WTC11 (cell line): ENCODE results near the gene NT5DC4.

Source experiments
- CREB1 ChIP-seq: sonication (generic); formaldehyde crosslinking; IDR thresholded peaks from 2 replicates; pipeline ENCODE4 v1.8.0; 2023; ENCODE audit warnings: mild to moderate bottlenecking, missing genetic modification reagents
- MXD4 ChIP-seq: fragments of 250-450 bp; sonication (Bioruptor Pico); IDR thresholded peaks from 2 replicates; pipeline ENCODE4 v1.8.0; 2021; ENCODE audit warnings: mild to moderate bottlenecking, moderate library complexity, borderline replicate concordance
- NR1H2 ChIP-seq: sonication (generic); formaldehyde crosslinking; IDR thresholded peaks from 2 replicates; pipeline ENCODE4 v1.9.0; 2021; ENCODE audit warnings: mild to moderate bottlenecking, moderate library complexity, missing genetic modification reagents
- PRDM15 ChIP-seq: sonication (generic); formaldehyde crosslinking; IDR thresholded peaks from 2 replicates; pipeline ENCODE4 v1.8.0; 2022; ENCODE audit warnings: missing genetic modification reagents
- SP1 ChIP-seq: sonication (generic); formaldehyde crosslinking; conservative IDR thresholded peaks from 2 replicates; pipeline ENCODE4 v1.8.1; 2022; ENCODE audit warnings: missing genetic modification reagents
- ZNF121 ChIP-seq: sonication (generic); formaldehyde crosslinking; IDR thresholded peaks from 2 replicates; pipeline ENCODE4 v1.8.0; 2023; ENCODE audit warnings: missing genetic modification reagents
- TF ChIP-seq, protein P1 (sequence below): sonication (generic); formaldehyde crosslinking; IDR thresholded peaks from 2 replicates; pipeline ENCODE4 v1.8.1; 2023; ENCODE audit warnings: mild to moderate bottlenecking, missing genetic modification reagents, moderate library complexity
- TF ChIP-seq, protein P2 (sequence below): fragments of 200-600 bp; IDR thresholded peaks from 2 replicates; pipeline ENCODE4 v1.8.0; 2022; ENCODE audit warnings: antibody characterized with exemption
- TF ChIP-seq, protein P3 (sequence below): sonication (generic); formaldehyde crosslinking; IDR thresholded peaks from 2 replicates; pipeline ENCODE4 v1.8.1; 2022; ENCODE audit warnings: mild to moderate bottlenecking, missing genetic modification reagents, moderate library complexity, borderline replicate concordance
- TF ChIP-seq, protein P4 (sequence below): sonication (generic); formaldehyde crosslinking; IDR thresholded peaks from 2 replicates; pipeline ENCODE4 v1.8.1; 2023; ENCODE audit warnings: mild to moderate bottlenecking, moderate library complexity, missing genetic modification reagents
- TF ChIP-seq, protein P5 (sequence below): sonication (generic); formaldehyde crosslinking; IDR thresholded peaks from 2 replicates; pipeline ENCODE4 v1.8.0; 2023; ENCODE audit warnings: missing genetic modification reagents

GRCh38 chr2:112682101-112682500 lies 38.7 kb upstream of the NT5DC4 start:
- TF ChIP-seq, protein P1, sequence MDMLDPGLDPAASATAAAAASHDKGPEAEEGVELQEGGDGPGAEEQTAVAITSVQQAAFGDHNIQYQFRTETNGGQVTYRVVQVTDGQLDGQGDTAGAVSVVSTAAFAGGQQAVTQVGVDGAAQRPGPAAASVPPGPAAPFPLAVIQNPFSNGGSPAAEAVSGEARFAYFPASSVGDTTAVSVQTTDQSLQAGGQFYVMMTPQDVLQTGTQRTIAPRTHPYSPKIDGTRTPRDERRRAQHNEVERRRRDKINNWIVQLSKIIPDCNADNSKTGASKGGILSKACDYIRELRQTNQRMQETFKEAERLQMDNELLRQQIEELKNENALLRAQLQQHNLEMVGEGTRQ (CRISPR knock-in tag): no peak
- TF ChIP-seq, protein P2, sequence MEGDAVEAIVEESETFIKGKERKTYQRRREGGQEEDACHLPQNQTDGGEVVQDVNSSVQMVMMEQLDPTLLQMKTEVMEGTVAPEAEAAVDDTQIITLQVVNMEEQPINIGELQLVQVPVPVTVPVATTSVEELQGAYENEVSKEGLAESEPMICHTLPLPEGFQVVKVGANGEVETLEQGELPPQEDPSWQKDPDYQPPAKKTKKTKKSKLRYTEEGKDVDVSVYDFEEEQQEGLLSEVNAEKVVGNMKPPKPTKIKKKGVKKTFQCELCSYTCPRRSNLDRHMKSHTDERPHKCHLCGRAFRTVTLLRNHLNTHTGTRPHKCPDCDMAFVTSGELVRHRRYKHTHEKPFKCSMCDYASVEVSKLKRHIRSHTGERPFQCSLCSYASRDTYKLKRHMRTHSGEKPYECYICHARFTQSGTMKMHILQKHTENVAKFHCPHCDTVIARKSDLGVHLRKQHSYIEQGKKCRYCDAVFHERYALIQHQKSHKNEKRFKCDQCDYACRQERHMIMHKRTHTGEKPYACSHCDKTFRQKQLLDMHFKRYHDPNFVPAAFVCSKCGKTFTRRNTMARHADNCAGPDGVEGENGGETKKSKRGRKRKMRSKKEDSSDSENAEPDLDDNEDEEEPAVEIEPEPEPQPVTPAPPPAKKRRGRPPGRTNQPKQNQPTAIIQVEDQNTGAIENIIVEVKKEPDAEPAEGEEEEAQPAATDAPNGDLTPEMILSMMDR: no peak
- TF ChIP-seq, protein P3, sequence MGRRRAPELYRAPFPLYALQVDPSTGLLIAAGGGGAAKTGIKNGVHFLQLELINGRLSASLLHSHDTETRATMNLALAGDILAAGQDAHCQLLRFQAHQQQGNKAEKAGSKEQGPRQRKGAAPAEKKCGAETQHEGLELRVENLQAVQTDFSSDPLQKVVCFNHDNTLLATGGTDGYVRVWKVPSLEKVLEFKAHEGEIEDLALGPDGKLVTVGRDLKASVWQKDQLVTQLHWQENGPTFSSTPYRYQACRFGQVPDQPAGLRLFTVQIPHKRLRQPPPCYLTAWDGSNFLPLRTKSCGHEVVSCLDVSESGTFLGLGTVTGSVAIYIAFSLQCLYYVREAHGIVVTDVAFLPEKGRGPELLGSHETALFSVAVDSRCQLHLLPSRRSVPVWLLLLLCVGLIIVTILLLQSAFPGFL (CRISPR knock-in tag): no peak
- no peak for TF ChIP-seq MXD4 (CRISPR knock-in tag)
- no peak for TF ChIP-seq SP1 (CRISPR knock-in tag)
- TF ChIP-seq, protein P4, sequence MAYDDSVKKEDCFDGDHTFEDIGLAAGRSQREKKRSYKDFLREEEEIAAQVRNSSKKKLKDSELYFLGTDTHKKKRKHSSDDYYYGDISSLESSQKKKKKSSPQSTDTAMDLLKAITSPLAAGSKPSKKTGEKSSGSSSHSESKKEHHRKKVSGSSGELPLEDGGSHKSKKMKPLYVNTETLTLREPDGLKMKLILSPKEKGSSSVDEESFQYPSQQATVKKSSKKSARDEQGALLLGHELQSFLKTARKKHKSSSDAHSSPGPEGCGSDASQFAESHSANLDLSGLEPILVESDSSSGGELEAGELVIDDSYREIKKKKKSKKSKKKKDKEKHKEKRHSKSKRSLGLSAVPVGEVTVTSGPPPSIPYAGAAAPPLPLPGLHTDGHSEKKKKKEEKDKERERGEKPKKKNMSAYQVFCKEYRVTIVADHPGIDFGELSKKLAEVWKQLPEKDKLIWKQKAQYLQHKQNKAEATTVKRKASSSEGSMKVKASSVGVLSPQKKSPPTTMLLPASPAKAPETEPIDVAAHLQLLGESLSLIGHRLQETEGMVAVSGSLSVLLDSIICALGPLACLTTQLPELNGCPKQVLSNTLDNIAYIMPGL (CRISPR knock-in tag): no peak
- TF ChIP-seq NR1H2 (CRISPR knock-in tag): no peak
- TF ChIP-seq CREB1 (CRISPR knock-in tag): no peak
- TF ChIP-seq, protein P5, sequence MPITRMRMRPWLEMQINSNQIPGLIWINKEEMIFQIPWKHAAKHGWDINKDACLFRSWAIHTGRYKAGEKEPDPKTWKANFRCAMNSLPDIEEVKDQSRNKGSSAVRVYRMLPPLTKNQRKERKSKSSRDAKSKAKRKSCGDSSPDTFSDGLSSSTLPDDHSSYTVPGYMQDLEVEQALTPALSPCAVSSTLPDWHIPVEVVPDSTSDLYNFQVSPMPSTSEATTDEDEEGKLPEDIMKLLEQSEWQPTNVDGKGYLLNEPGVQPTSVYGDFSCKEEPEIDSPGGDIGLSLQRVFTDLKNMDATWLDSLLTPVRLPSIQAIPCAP (CRISPR knock-in tag): no peak
- TF ChIP-seq ZNF121: no peak
- no peak for TF ChIP-seq PRDM15
